BLaER1 (cell line): ENCODE measurements around the gene B3GALT5.
A peak's percentile ranks its signal among the peaks of the same experiment; 100 is the strongest.

Source experiments
- H3K27ac ChIP-seq: shearing (Covaris generic); formaldehyde crosslinking; 2 replicates; pipeline ENCODE4 v1.8.1; 2022
- H3K27me3 ChIP-seq: shearing (Covaris generic); formaldehyde crosslinking; 2 replicates; pipeline ENCODE4 v1.8.1; 2022
- H3K36me3 ChIP-seq: shearing (Covaris generic); formaldehyde crosslinking; 2 replicates; pipeline ENCODE4 v1.8.1; 2022
- H3K4me1 ChIP-seq: shearing (Covaris generic); formaldehyde crosslinking; 2 replicates; pipeline ENCODE4 v1.8.1; 2022
- H3K4me2 ChIP-seq: shearing (Covaris generic); formaldehyde crosslinking; 2 replicates; pipeline ENCODE4 v1.8.1; 2022
- H3K4me3 ChIP-seq: shearing (Covaris generic); formaldehyde crosslinking; 2 replicates; pipeline ENCODE4 v1.8.1; 2022
- H3K9ac ChIP-seq: shearing (Covaris generic); formaldehyde crosslinking; 2 replicates; pipeline ENCODE4 v1.8.1; 2022
- H3K9me3 ChIP-seq: shearing (Covaris generic); formaldehyde crosslinking; 2 replicates; pipeline ENCODE4 v1.8.1; 2022
- H4K20me1 ChIP-seq: shearing (Covaris generic); formaldehyde crosslinking; 2 replicates; pipeline ENCODE4 v1.8.1; 2022
- Cebpa-rat ChIP-seq: shearing (Covaris generic); IDR thresholded peaks from 2 replicates; pipeline ENCODE4 v1.8.1; 2022

Gene B3GALT5

DNA sequence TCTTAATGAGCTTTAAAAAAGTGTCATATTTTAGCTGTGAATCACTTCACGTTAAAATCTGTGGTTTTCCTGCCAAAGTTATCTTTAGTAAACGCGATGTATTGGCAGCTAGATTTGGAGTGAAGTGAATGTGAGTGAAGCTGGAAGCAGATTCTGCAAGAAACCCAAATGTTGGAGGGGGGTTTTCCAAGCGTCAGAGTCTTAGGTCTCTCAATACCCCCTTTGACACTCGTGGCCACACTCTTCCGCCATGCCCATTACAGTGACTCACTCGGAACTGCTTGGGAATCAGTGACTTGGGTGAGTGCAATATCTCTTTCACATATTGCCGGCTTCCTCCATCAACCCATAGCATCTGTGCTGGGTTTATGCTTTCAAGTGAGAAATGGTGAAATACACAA is 17.5 kb downstream of the B3GALT5 start:
- H3K9me3 ChIP-seq: no peaks in the 10 kb centered on the region
- no peaks in the 10 kb centered on the region for H3K27me3 ChIP-seq
- peaks cover 11% of the 10 kb centered on the region for H3K4me1 ChIP-seq
- TF ChIP-seq Cebpa-rat: no peak
- peak overlapping the region; percentile 43 for H3K4me2 ChIP-seq
- no peaks in the 10 kb centered on the region for H3K36me3 ChIP-seq
- no peak overlapping the region for H3K27ac ChIP-seq
- H3K9ac ChIP-seq: no peak overlapping the region
- no peaks in the 10 kb centered on the region for H4K20me1 ChIP-seq
- H3K4me3 ChIP-seq: no peak overlapping the region

GRCh38 chr21:39630827-39631226 is 18.1 kb downstream of the B3GALT5 start:
- no peaks in the 10 kb centered on the region for H3K27me3 ChIP-seq
- H4K20me1 ChIP-seq: no peaks in the 10 kb centered on the region
- TF ChIP-seq Cebpa-rat: no peak
- H3K9ac ChIP-seq: no peak overlapping the region
- no peak overlapping the region for H3K4me3 ChIP-seq
- H3K27ac ChIP-seq: no peak overlapping the region
- H3K9me3 ChIP-seq: no peaks in the 10 kb centered on the region
- H3K4me2 ChIP-seq: peak overlapping the region; percentile 43
- H3K36me3 ChIP-seq: no peaks in the 10 kb centered on the region
- peaks cover 11% of the 10 kb centered on the region for H3K4me1 ChIP-seq

GRCh38 chr21:39631842-39632562 is 19.3 kb downstream of the B3GALT5 start:
- Histone ChIP-seq H4K20me1 (no peaks in the 10 kb centered on the region), H3K4me2 (no peak overlapping the region), H3K4me3 (no peak overlapping the region), H3K9ac (no peak overlapping the region), H3K27me3 (no peaks in the 10 kb centered on the region), H3K9me3 (no peaks in the 10 kb centered on the region), H3K4me1 (peaks cover 11% of the 10 kb centered on the region), H3K27ac (no peak overlapping the region), H3K36me3 (no peaks in the 10 kb centered on the region)
- no peak for TF ChIP-seq Cebpa-rat

DNA sequence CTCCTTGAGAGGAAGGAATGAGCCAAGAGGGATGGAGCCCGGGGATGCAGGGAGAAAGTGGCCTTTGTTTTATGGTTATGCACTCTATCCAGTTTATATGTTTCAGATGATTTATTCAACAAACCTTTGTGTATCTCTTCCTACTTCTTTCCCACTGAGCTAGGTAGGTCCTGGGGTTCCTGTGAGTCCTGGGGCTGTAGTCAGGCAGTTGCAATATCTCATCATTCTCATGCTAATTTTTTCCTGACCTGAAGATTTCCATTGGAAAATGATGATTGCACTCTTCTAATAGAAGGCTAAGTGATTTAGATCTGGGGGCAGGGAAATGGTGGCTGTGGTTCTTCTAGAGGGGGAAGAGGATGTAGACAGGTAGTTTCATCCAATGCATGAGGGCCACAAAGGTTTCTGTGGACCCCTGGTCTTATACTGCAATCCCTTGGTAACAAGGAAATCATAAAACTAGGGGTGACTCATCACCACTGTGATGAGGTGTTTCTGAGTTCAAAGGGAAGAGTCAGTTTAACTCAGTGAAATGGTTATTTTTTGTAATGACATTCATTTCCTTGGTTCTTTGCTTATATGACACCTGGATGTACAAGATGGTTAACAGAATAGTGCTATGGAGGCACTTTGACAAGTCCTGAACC is 20.2 kb downstream of the B3GALT5 start:
- Histone ChIP-seq H3K36me3 (no peaks in the 10 kb centered on the region), H3K4me1 (peaks cover 11% of the 10 kb centered on the region), H3K27ac (no peak overlapping the region), H3K4me3 (no peak overlapping the region), H3K9ac (no peak overlapping the region), H3K4me2 (no peak overlapping the region), H3K9me3 (no peaks in the 10 kb centered on the region), H4K20me1 (no peaks in the 10 kb centered on the region), H3K27me3 (no peaks in the 10 kb centered on the region)
- no peak for TF ChIP-seq Cebpa-rat

GRCh38 chr21:39633770-39634181 is 21.0 kb downstream of the B3GALT5 start:
- Histone ChIP-seq H3K27me3 (no peaks in the 10 kb centered on the region), H3K9ac (no peak overlapping the region), H3K4me3 (no peak overlapping the region), H3K9me3 (no peaks in the 10 kb centered on the region), H3K27ac (no peak overlapping the region), H3K36me3 (no peaks in the 10 kb centered on the region), H4K20me1 (no peaks in the 10 kb centered on the region), H3K4me2 (no peak overlapping the region), H3K4me1 (peaks cover 11% of the 10 kb centered on the region)
- TF ChIP-seq Cebpa-rat: no peak

DNA sequence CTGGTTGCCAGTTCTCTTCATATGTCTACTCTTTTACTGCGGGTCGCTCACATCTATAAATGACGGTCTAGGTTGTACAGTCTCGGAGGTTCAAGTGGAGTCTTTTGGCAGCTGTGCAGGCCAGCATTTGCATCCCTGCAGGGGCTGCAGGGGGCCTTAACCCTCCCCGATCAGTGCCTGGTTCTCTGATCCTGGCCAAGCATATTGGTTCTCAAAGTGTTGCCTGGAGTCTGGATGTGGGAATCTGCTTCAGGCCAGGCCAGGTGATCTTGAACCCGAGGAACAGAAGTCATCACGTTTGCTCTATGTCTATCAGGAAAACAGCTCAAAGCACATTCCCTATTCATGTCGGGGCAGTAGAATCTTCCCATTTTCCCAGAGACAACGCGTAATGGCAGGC is 21.8 kb downstream of the B3GALT5 start:
- no peaks in the 10 kb centered on the region for H3K9me3 ChIP-seq
- H3K27me3 ChIP-seq: no peaks in the 10 kb centered on the region
- no peaks in the 10 kb centered on the region for H3K36me3 ChIP-seq
- peaks cover 11% of the 10 kb centered on the region for H3K4me1 ChIP-seq
- H4K20me1 ChIP-seq: no peaks in the 10 kb centered on the region
- no peak overlapping the region for H3K4me3 ChIP-seq
- no peak overlapping the region for H3K27ac ChIP-seq
- H3K4me2 ChIP-seq: no peak overlapping the region
- H3K9ac ChIP-seq: no peak overlapping the region
- no peak for TF ChIP-seq Cebpa-rat

DNA sequence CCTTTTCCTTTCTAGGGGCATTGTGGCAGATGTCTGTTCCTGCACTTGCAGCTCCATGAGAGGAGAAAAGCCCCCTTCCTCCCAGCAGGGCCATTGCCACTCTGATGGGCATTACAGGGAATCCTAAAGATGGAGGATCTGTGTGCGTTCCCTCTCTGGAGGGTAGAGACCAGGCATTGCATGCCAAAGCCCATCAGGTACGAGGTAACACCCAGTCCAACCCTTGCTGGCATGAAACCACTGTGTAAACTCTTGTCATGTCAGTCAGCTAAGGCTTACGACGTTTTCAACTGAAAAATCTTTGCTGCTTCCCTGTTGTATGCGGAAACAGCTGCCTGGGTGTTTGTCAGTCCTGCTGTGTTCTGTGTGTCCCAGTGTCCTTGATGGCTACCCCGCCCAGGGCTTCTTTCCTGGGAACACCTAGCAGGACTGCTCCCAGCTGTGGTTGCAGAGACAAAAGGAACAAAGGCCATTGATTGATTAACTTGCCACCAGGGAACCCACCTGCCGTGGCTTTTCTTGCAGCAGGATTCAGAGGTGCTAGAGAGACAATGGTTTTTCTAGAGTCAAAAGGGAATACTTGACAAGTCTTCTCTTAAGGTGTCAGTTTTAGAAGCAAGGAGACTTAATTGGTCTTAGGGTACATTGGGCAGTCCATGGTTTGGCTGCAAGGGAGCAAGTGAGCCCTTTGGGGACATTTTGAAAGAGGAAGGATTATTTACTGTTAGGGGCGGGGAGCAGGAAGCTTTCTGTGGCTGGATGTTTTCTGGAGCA is 24.6 kb downstream of the B3GALT5 start:
- Histone ChIP-seq H3K9me3 (no peaks in the 10 kb centered on the region), H3K27ac (no peak overlapping the region), H3K27me3 (no peaks in the 10 kb centered on the region), H3K36me3 (no peaks in the 10 kb centered on the region), H3K4me3 (no peak overlapping the region), H3K4me1 (0 out of 2 replicates have a peak, but pooled peaks cover 6% of the 10 kb centered on the region), H4K20me1 (no peaks in the 10 kb centered on the region), H3K9ac (no peak overlapping the region), H3K4me2 (no peak overlapping the region)
- no peak for TF ChIP-seq Cebpa-rat

DNA sequence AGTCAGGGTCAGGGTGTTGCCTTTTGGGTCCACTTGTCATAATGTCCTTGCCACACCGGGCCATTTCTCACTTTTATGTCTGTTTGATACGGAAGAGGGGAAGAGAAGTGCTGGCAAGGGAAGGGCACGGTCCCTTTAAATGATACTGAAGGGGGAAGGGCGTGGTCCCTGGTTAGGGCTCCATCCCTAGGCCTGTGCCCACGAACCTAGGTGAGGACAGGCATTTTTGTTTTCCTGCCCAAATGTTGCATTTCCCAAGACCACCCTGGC is 25.2 kb downstream of the B3GALT5 start:
- 0 out of 2 replicates have a peak, but pooled peaks cover 6% of the 10 kb centered on the region for H3K4me1 ChIP-seq
- no peaks in the 10 kb centered on the region for H4K20me1 ChIP-seq
- no peak overlapping the region for H3K9ac ChIP-seq
- H3K27ac ChIP-seq: no peak overlapping the region
- H3K4me2 ChIP-seq: no peak overlapping the region
- no peak overlapping the region for H3K4me3 ChIP-seq
- no peaks in the 10 kb centered on the region for H3K27me3 ChIP-seq
- no peaks in the 10 kb centered on the region for H3K36me3 ChIP-seq
- H3K9me3 ChIP-seq: no peaks in the 10 kb centered on the region
- TF ChIP-seq Cebpa-rat: no peak

DNA sequence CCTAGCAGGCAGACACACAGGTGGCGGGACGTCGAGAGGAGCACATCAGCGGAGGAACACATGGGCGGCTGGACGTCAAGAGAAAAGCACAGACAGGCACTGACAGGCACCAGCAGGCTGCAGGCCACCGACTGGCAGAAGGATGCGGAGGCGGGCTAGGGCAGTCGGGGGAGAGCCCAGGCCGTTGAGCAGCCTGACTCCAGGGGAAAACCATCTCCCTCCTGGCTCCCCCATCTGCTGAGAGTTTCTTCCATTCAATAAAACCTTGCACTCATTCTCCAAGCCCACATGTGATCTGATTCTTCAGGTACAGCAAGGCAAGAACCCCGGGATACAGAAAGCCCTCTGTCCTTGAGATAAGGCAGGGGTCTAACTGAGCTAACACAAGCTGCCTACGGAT is 25.5 kb downstream of the B3GALT5 start:
- no peak overlapping the region for H3K4me3 ChIP-seq
- H3K9me3 ChIP-seq: no peaks in the 10 kb centered on the region
- H3K27me3 ChIP-seq: no peaks in the 10 kb centered on the region
- no peak for TF ChIP-seq Cebpa-rat
- no peak overlapping the region for H3K9ac ChIP-seq
- H3K4me1 ChIP-seq: 0 out of 2 replicates have a peak, but pooled peaks cover 6% of the 10 kb centered on the region
- H4K20me1 ChIP-seq: no peaks in the 10 kb centered on the region
- H3K36me3 ChIP-seq: no peaks in the 10 kb centered on the region
- 0 out of 2 replicates have a peak overlapping the region, but pooled peaks have one; percentile 3 for H3K4me2 ChIP-seq
- no peak overlapping the region for H3K27ac ChIP-seq

GRCh38 chr21:39640754-39641153 is 28.0 kb downstream of the B3GALT5 start:
- H3K9me3 ChIP-seq: no peaks in the 10 kb centered on the region
- H3K27ac ChIP-seq: no peak overlapping the region
- no peak for TF ChIP-seq Cebpa-rat
- H4K20me1 ChIP-seq: no peaks in the 10 kb centered on the region
- H3K36me3 ChIP-seq: no peaks in the 10 kb centered on the region
- no peak overlapping the region for H3K4me3 ChIP-seq
- no peak overlapping the region for H3K4me2 ChIP-seq
- H3K4me1 ChIP-seq: 0 out of 2 replicates have a peak, but pooled peaks cover 6% of the 10 kb centered on the region
- no peak overlapping the region for H3K9ac ChIP-seq
- no peaks in the 10 kb centered on the region for H3K27me3 ChIP-seq
